Esophagus muscularis mucosa (tissue), 4 donors: ENCODE results near the gene GABRP. TPM values are rescaled to one million over a fixed set of nuclear protein-coding genes. Genes with fewer than 3 reads are reported as not detected.

Experiments
- DNase-seq: peaks from one replicate; pipeline ENCODE4 v3.0.0-alpha.2; 2017; ENCODE audit errors: extremely low spot score
- H3K27ac ChIP-seq, 4 donors: fragments of 200-600 bp; sonication (generic); replicated peaks in 1 of 4; 1 replicate in 3 of 4; 2 replicates in 1 of 4; pipeline ENCODE4 v1.5.1; 2016 to 2019; ENCODE audit warnings: mild to moderate bottlenecking in 1 of 4
- H3K27me3 ChIP-seq, 4 donors: fragments of 200-600 bp; sonication (generic); one replicate each; pipeline versions ENCODE4 v1.5.1 to v1.6.0; 2016 to 2019
- H3K36me3 ChIP-seq, 4 donors: fragments of 200-600 bp; sonication (generic); one replicate each; pipeline ENCODE4 v1.5.1; 2016 to 2019
- H3K4me1 ChIP-seq, 4 donors: fragments of 200-600 bp; sonication (generic); one replicate each; pipeline ENCODE4 v1.5.1; 2016 to 2019
- H3K4me3 ChIP-seq, 4 donors: fragments of 200-600 bp; sonication (generic); 1 replicate in 2 of 4; 2 replicates in 2 of 4; pipeline ENCODE4 v1.5.1; 2016 to 2019; ENCODE audit warnings: mild to moderate bottlenecking in 4 of 4, moderate library complexity in 1 of 4
- H3K9me3 ChIP-seq, 4 donors: fragments of 200-600 bp; sonication (generic); 1 replicate in 3 of 4; 2 replicates in 1 of 4; pipeline ENCODE4 v1.5.1; 2016 to 2019
- EP300 ChIP-seq: sonication (generic); formaldehyde crosslinking; IDR thresholded peaks from one replicate; pipeline ENCODE4 v1.6.1; 2017; ENCODE audit warnings: antibody characterized with exemption
- POLR2A ChIP-seq: fragments of 450-650 bp; IDR thresholded peaks from one replicate; pipeline ENCODE4 v1.6.1; 2017; ENCODE audit warnings: antibody characterized with exemption, moderate library complexity, mild to moderate bottlenecking, low read depth
- POLR2AphosphoS5 ChIP-seq, 2 donors: sonication (generic); formaldehyde crosslinking; IDR thresholded peaks; one replicate each; pipeline ENCODE4 v1.6.1; 2017; ENCODE audit warnings: antibody characterized with exemption in 2 of 2
- WGBS: methylation state at CpG from one replicate; pipeline ENCODE4 v1.1.5; 2018; 5-methylcytosine and 5-hydroxymethylcytosine counted together
- intact Hi-C: fragments of 100-400 bp; cut with DNase I; formaldehyde crosslinking; loops from one replicate; pipeline ENCODE4 v1.15.1; 2023
- total RNA-seq, 4 donors: library from RNA; depleted of rRNA; stranded (reverse); fragments of >200 nt; gene quantifications; one replicate each; pipeline versions ENCODE4 v1.1.0 to v1.2.1, GENCODE V29; 2016
- TF ChIP-seq, protein P1 (sequence below), 3 experiments: fragments of 200-600 bp in 2 of 3; fragments of 450-650 bp in 1 of 3; sonication (generic) in 2 of 3; IDR thresholded peaks; one replicate each; pipeline ENCODE4 v1.5.1; 2017 to 2019; ENCODE audit warnings: antibody characterized with exemption in 3 of 3, mild to moderate bottlenecking in 2 of 3, moderate library complexity in 1 of 3

The GABRP gene
- total RNA-seq, 4 donors from 2014 or later: 0.42 TPM; not detected in 3

DNA sequence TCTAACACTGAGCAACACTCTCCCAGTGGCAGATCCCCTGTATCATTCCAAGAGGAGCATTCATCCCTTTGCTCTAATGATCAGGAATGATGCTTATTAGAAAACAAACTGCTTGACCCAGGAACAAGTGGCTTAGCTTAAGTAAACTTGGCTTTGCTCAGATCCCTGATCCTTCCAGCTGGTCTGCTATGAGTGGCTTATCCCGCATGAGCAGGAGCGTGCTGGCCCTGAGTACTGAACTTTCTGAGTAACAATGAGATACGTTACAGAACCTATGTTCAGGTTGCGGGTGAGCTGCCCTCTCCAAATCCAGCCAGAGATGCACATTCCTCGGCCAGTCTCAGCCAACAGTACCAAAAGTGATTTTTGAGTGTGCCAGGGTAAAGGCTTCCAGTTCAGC lies 29.7 kb downstream of the GABRP start:
- H3K27ac ChIP-seq: no peak overlapping the region
- H3K36me3 ChIP-seq: no peaks in the 10 kb centered on the region
- intact Hi-C loops: no loop called here
- 71% methylated on average over 5 of the region's 5 CpGs for WGBS
- no peaks in the 10 kb centered on the region for H3K27me3 ChIP-seq
- H3K9me3 ChIP-seq: no peaks in the 10 kb centered on the region
- DNase-seq: no peak
- H3K4me1 ChIP-seq: no peaks in the 10 kb centered on the region
- no peak overlapping the region for H3K4me3 ChIP-seq
- TF ChIP-seq, protein P1, sequence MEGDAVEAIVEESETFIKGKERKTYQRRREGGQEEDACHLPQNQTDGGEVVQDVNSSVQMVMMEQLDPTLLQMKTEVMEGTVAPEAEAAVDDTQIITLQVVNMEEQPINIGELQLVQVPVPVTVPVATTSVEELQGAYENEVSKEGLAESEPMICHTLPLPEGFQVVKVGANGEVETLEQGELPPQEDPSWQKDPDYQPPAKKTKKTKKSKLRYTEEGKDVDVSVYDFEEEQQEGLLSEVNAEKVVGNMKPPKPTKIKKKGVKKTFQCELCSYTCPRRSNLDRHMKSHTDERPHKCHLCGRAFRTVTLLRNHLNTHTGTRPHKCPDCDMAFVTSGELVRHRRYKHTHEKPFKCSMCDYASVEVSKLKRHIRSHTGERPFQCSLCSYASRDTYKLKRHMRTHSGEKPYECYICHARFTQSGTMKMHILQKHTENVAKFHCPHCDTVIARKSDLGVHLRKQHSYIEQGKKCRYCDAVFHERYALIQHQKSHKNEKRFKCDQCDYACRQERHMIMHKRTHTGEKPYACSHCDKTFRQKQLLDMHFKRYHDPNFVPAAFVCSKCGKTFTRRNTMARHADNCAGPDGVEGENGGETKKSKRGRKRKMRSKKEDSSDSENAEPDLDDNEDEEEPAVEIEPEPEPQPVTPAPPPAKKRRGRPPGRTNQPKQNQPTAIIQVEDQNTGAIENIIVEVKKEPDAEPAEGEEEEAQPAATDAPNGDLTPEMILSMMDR (IDR thresholded peaks at IDR 0.05): no peak
- no peak for TF ChIP-seq EP300
- TF ChIP-seq POLR2AphosphoS5 (IDR thresholded peaks at IDR 0.05): no peak
- TF ChIP-seq POLR2A: no peak

GRCh38 chr5:170817195-170817594 lies 33.7 kb downstream of the GABRP start:
- intact Hi-C loops: no loop called here
- no peaks in the 10 kb centered on the region for H3K9me3 ChIP-seq
- TF ChIP-seq EP300 (no peak), POLR2A (no peak), POLR2AphosphoS5 (IDR thresholded peaks at IDR 0.05) (no peak)
- TF ChIP-seq, protein P1 (IDR thresholded peaks at IDR 0.05): no peak
- no peak for DNase-seq
- H3K27ac ChIP-seq: no peak overlapping the region
- H3K36me3 ChIP-seq: no peaks in the 10 kb centered on the region
- no peaks in the 10 kb centered on the region for H3K27me3 ChIP-seq
- no peak overlapping the region for H3K4me3 ChIP-seq
- no peaks in the 10 kb centered on the region for H3K4me1 ChIP-seq
- 74% methylated on average over 3 of the region's 3 CpGs for WGBS

DNA sequence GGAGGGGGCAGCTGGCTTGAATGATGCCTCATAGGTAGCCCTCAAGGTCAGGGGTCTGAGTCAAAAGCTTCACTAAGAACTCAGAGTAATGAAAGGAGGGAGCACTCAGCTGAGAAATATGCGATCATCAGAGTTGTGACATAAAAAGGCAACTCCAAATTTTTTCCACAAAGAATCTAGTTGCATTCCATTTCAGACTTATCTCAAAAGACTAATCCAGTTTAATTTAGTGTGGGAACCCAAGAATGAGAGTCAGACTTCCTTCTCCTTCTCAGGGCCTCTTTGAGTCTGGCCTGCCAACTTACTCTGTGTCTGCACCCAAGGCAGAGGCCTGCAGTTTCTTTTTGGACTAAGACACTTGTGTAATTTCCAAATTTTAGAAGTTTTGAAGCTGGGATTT lies 34.7 kb downstream of the GABRP start:
- Histone ChIP-seq H3K4me3 (no peak overlapping the region), H3K36me3 (no peaks in the 10 kb centered on the region), H3K27me3 (no peaks in the 10 kb centered on the region), H3K27ac (no peak overlapping the region), H3K9me3 (no peaks in the 10 kb centered on the region), H3K4me1 (no peaks in the 10 kb centered on the region)
- no peak for DNase-seq
- TF ChIP-seq POLR2A (no peak), POLR2AphosphoS5 (IDR thresholded peaks at IDR 0.05) (no peak), EP300 (no peak)
- TF ChIP-seq, protein P1 (IDR thresholded peaks at IDR 0.05): no peak
- 88% methylated on average over 1 of the region's 1 CpG for WGBS
- intact Hi-C loops: no loop called here

DNA sequence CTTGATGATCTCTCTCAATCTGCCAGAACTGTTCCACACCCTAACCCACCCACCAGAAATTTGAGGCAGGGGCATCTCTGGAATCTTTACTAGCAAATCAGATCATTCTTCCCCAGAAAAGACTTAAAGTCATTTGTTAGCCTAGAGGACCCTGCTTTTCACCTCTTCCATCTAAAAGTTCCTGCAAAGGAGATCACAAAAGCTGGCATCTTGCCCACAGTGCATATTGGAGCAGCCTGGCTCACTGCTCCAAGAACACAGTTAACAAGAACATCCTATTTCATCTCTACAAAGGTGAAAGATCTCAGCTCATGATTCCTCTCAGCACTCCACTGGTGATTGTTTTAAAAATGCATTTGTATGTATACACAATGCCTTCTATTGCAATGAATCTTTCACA lies 36.3 kb downstream of the GABRP start:
- no peaks in the 10 kb centered on the region for H3K9me3 ChIP-seq

DNA sequence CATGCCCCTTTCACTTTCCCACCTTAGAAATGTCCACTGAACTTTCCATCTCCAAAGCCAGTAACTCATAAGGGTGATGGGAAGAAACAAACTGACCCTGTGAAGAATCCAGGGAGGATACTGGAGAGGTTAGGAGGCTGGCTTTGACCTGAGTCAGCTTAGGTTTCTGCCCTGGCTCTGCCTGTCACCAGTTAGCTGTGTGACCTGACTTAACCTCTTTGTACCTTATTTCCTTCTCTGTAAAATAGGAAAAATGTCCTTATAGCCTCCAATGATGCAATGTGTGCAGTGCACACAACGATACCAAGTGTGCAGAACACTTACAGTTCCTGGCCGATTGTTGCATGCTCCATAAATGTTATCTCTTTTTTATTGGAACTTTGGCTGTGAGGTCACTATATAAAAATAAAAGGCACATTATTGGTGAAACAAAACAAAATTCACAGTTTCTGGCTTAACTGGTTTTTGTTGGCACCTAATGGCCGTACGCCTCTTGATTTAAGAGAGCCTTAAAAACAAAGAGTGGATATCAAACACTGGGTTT lies 37.8 kb downstream of the GABRP start:
- 87% methylated on average over 4 of the region's 4 CpGs for WGBS
- Histone ChIP-seq H3K4me3 (no peak overlapping the region), H3K27ac (no peak overlapping the region), H3K36me3 (no peaks in the 10 kb centered on the region), H3K27me3 (no peaks in the 10 kb centered on the region), H3K4me1 (no peaks in the 10 kb centered on the region), H3K9me3 (no peaks in the 10 kb centered on the region)
- peak; percentile 47 for DNase-seq
- intact Hi-C loops: no loop called here
- TF ChIP-seq EP300 (no peak), POLR2A (no peak), POLR2AphosphoS5 (IDR thresholded peaks at IDR 0.05) (no peak)
- TF ChIP-seq, protein P1 (IDR thresholded peaks at IDR 0.05): no peak

More for the DNA sequence above, 36.3 kb downstream of the GABRP start:
- intact Hi-C loops: no loop called here
- Histone ChIP-seq H3K27me3 (no peaks in the 10 kb centered on the region), H3K4me3 (no peak overlapping the region), H3K36me3 (no peaks in the 10 kb centered on the region), H3K27ac (no peak overlapping the region), H3K4me1 (no peaks in the 10 kb centered on the region)
- peak; percentile 75 for DNase-seq
- TF ChIP-seq POLR2A (no peak), POLR2AphosphoS5 (IDR thresholded peaks at IDR 0.05) (no peak), EP300 (no peak)
- TF ChIP-seq, protein P1 (IDR thresholded peaks at IDR 0.05): no peak
